KMS-11 (cell line): ENCODE data around the gene IFT74.

ENCODE experiments used
- H2AFZ ChIP-seq: fragments of 200-600 bp; sonication (generic); 2 replicates; pipeline ENCODE4 v1.6.1; 2016; ENCODE audit warnings: antibody characterized with exemption, mixed run types, low read depth
- H3K27ac ChIP-seq: fragments of 200-600 bp; sonication (generic); 2 replicates; pipeline ENCODE4 v1.6.1; 2016; ENCODE audit warnings: mild to moderate bottlenecking, mixed run types
- H3K27me3 ChIP-seq: fragments of 200-600 bp; sonication (generic); 2 replicates; pipeline ENCODE4 v1.6.1; 2017; ENCODE audit warnings: mild to moderate bottlenecking, low read depth, mixed run types, moderate library complexity; ENCODE audit not compliant: insufficient read depth
- H3K36me3 ChIP-seq: fragments of 200-600 bp; sonication (generic); 2 replicates; pipeline ENCODE4 v1.6.1; 2017; ENCODE audit warnings: mild to moderate bottlenecking, mixed run types; ENCODE audit not compliant: insufficient read depth
- H3K4me1 ChIP-seq: fragments of 200-600 bp; sonication (generic); 2 replicates; pipeline ENCODE4 v1.6.1; 2016; ENCODE audit warnings: mild to moderate bottlenecking, low read depth, mixed run types; ENCODE audit not compliant: poor library complexity, severe bottlenecking
- H3K4me2 ChIP-seq: fragments of 200-600 bp; sonication (generic); 2 replicates; pipeline ENCODE4 v1.7.0; 2016; ENCODE audit warnings: mild to moderate bottlenecking, mixed run types
- H3K4me3 ChIP-seq: fragments of 200-600 bp; sonication (generic); IDR thresholded peaks from 2 replicates; pipeline ENCODE4 v1.6.1; 2017; ENCODE audit warnings: low read depth, low read length, mixed read lengths; ENCODE audit not compliant: insufficient read depth
- H3K79me2 ChIP-seq: fragments of 200-600 bp; sonication (generic); 2 replicates; pipeline ENCODE4 v1.6.1; 2016; ENCODE audit warnings: low read depth, mixed run types; ENCODE audit not compliant: insufficient read depth
- H3K9ac ChIP-seq: fragments of 200-600 bp; sonication (generic); 2 replicates; pipeline ENCODE4 v1.6.1; 2016; ENCODE audit warnings: mild to moderate bottlenecking, mixed run types
- H4K20me1 ChIP-seq: fragments of 200-600 bp; sonication (generic); 2 replicates; pipeline ENCODE4 v1.6.1; 2016; ENCODE audit warnings: mild to moderate bottlenecking, mixed run types; ENCODE audit not compliant: insufficient read depth
- TF ChIP-seq, protein P1 (sequence below): fragments of 200-600 bp; sonication (generic); conservative IDR thresholded peaks from 2 replicates; pipeline ENCODE4 v1.6.1; 2017; ENCODE audit warnings: low read depth, mild to moderate bottlenecking, antibody characterized with exemption, low read length, moderate library complexity, mixed read lengths

IFT74 gene

DNA sequence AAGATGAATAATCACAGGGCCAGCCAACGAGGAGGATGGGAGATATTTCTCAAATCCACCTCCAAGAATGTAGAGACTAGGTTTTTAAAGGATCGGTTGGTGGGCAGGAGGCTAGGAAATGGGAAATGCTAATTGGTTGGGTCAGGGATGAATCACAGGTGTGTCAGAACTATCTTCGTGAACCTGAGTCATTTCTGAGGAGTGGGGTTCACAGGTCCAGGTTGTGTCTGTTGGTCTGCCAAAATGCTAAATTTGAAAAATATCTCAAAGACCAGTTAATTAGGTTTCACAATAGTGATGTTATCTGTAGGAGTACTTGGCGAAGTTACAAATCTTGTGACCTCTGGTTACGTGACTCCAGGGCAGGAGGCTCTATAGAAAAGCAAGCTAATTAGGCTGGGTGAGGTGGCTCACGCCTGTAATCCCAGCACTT is 6.6 kb upstream of the IFT74 start:
- no peak overlapping the region for H3K9ac ChIP-seq
- H3K36me3 ChIP-seq, result no peaks in the 10 kb centered on the region
- TF ChIP-seq, protein P1, sequence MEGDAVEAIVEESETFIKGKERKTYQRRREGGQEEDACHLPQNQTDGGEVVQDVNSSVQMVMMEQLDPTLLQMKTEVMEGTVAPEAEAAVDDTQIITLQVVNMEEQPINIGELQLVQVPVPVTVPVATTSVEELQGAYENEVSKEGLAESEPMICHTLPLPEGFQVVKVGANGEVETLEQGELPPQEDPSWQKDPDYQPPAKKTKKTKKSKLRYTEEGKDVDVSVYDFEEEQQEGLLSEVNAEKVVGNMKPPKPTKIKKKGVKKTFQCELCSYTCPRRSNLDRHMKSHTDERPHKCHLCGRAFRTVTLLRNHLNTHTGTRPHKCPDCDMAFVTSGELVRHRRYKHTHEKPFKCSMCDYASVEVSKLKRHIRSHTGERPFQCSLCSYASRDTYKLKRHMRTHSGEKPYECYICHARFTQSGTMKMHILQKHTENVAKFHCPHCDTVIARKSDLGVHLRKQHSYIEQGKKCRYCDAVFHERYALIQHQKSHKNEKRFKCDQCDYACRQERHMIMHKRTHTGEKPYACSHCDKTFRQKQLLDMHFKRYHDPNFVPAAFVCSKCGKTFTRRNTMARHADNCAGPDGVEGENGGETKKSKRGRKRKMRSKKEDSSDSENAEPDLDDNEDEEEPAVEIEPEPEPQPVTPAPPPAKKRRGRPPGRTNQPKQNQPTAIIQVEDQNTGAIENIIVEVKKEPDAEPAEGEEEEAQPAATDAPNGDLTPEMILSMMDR, result no peak
- no peak overlapping the region for H3K4me3 ChIP-seq
- H2AFZ ChIP-seq, result no peak overlapping the region
- peaks cover 26% of the 10 kb centered on the region for H3K4me1 ChIP-seq
- peaks cover 23% of the 10 kb centered on the region for H3K79me2 ChIP-seq
- no peaks in the 10 kb centered on the region for H3K27me3 ChIP-seq
- H4K20me1 ChIP-seq, result no peaks in the 10 kb centered on the region
- no peak overlapping the region for H3K4me2 ChIP-seq
- no peak overlapping the region for H3K27ac ChIP-seq

DNA sequence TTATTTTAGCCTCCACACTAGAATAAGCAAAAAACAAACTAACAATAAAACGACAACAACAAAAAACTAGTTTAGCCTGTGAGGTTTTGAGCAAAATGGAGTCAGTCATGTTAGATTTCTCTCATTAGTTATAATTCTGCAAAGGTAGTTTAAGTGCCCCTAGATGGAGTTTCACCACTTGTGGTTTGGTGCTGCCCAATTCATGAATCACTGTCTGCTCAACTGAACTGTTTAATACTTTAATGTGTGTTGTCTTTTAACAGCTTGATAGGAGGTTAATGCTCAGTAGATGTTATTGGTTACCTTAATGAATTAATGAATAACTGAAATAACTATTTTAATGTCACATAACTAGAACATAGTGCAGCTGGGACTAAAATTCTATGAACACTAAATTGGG is 5.7 kb upstream of the IFT74 start:
- H3K4me1 ChIP-seq, result peaks cover 17% of the 10 kb centered on the region
- H3K36me3 ChIP-seq, result no peaks in the 10 kb centered on the region

DNA sequence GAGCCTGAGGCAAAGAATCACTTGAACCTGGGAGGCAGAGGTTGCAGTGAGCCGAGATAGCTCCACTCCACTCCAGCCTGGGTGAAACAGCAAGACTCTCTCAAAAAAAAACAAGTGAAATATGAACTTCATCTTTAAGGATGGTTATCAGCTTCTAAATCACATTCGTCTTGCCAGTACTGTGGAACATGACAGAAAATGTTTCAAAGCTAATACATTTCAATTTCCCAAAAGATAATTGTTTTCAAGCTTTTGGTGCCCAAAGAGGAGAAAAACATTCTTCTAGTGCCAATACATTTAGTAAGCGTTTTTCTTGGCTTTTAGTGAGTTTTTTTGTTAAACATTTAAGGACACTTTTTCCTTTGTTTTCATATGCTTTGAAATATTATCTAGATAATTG is 4.4 kb upstream of the IFT74 start:
- Histone ChIP-seq H3K9ac (no peak overlapping the region), H3K4me3 (no peak overlapping the region), H3K4me1 (peaks cover 14% of the 10 kb centered on the region), H4K20me1 (no peaks in the 10 kb centered on the region), H3K27me3 (no peaks in the 10 kb centered on the region), H3K27ac (no peak overlapping the region), H3K36me3 (no peaks in the 10 kb centered on the region), H3K79me2 (peaks cover 2% of the 10 kb centered on the region; the same call in 1 of the 2 replicates), H2AFZ (no peak overlapping the region), H3K4me2 (no peak overlapping the region)
- TF ChIP-seq, protein P1, result no peak

More for the DNA sequence above, 5.7 kb upstream of the IFT74 start:
- TF ChIP-seq, protein P1, result no peak
- H3K27me3 ChIP-seq, result no peaks in the 10 kb centered on the region
- no peak overlapping the region for H3K4me2 ChIP-seq
- H4K20me1 ChIP-seq, result no peaks in the 10 kb centered on the region
- H3K9ac ChIP-seq, result no peak overlapping the region
- H3K4me3 ChIP-seq, result no peak overlapping the region
- H3K79me2 ChIP-seq, result peaks cover 15% of the 10 kb centered on the region
- no peak overlapping the region for H2AFZ ChIP-seq
- H3K27ac ChIP-seq, result no peak overlapping the region

DNA sequence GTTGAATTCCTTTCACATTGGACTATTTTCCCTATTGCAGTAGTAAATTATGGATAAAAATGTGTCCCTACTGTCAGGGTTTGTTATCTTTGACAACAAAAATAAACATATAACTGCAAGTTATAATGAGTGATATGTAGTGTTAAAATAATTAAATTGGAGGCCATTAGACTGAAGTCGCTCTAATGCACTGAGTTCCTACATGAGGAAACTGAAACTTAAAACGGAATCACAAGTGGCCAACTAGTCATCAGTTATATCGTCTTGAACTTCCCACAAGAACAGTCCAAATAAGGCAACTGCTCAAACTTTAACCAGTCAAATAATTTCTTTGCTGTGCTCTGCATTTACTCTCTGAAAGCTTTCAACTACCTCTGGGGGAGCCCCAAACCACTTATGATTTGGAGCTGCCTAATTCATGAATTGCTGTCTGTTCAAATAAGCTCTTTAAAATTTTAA is 2.1 kb upstream of the IFT74 start:
- no peaks in the 10 kb centered on the region for H4K20me1 ChIP-seq
- no peak overlapping the region for H3K27ac ChIP-seq
- peaks cover 5% of the 10 kb centered on the region for H3K4me1 ChIP-seq
- no peak overlapping the region for H3K9ac ChIP-seq
- H3K4me2 ChIP-seq, result no peak overlapping the region
- no peaks in the 10 kb centered on the region for H3K27me3 ChIP-seq
- no peaks in the 10 kb centered on the region for H3K79me2 ChIP-seq
- no peaks in the 10 kb centered on the region for H3K36me3 ChIP-seq
- H2AFZ ChIP-seq, result no peak overlapping the region
- H3K4me3 ChIP-seq, result no peak overlapping the region
- TF ChIP-seq, protein P1, result no peak
